PC-3 (cell line): ENCODE data around the gene HYDIN. TPM values are rescaled to one million over a fixed set of nuclear protein-coding genes. Genes with fewer than 3 reads are reported as not detected.

ENCODE experiments used
- ATAC-seq: fragments of 200-7000 bp; cut with Tn5 transposase; 2 replicates; pipeline ENCODE4 v1.9.1; 2020; ENCODE audit warnings: mild to moderate bottlenecking, moderate library complexity
- BruUV-seq: library from RNA; stranded (reverse); fragments of 400-500 nt; replicated peaks from 2 replicates; lab custom pipeline; 2021; lab: Mats Ljungman, UMichigan
- CTCF ChIA-PET: fragments of 300-600 bp; sonication (Branson Sonifier 250); formaldehyde crosslinking; loops from one replicate; lab custom pipeline; 2022; ENCODE audit warnings: antibody characterized with exemption; lab: Charles Lee
- POLR2A ChIA-PET: fragments of 300-600 bp; sonication (Branson Sonifier 250); formaldehyde crosslinking; loops from one replicate; lab custom pipeline; 2022; ENCODE audit warnings: antibody characterized with exemption; ENCODE audit not compliant: unreplicated experiment; lab: Charles Lee
- DNase-seq: peaks from one replicate; pipeline ENCODE4 v3.0.0-alpha.2; 2015
- H2AFZ ChIP-seq: fragments of 300-600 bp; sonication (generic); 2 replicates; pipeline ENCODE4 v1.6.0; 2016; ENCODE audit warnings: antibody characterized with exemption, low read length
- H3F3A ChIP-seq: fragments of 300-600 bp; sonication (generic); one replicate; pipeline ENCODE4 v1.6.0; 2017; ENCODE audit warnings: antibody characterized with exemption, low read length, control low read depth, mild to moderate bottlenecking; ENCODE audit not compliant: unreplicated experiment
- H3K27ac ChIP-seq: fragments of 300-600 bp; sonication (generic); 2 replicates; pipeline ENCODE4 v1.5.1; 2016; ENCODE audit warnings: mild to moderate bottlenecking, low read length
- H3K27me3 ChIP-seq: fragments of 300-600 bp; sonication (generic); 2 replicates; pipeline ENCODE4 v1.6.1; 2016; ENCODE audit warnings: low read length, mixed read lengths
- H3K36me3 ChIP-seq: fragments of 300-600 bp; sonication (generic); 2 replicates; pipeline ENCODE4 v1.6.1; 2016; ENCODE audit warnings: low read depth, mixed run types, low read length, mixed read lengths
- H3K4me1 ChIP-seq: fragments of 300-600 bp; sonication (generic); 2 replicates; pipeline ENCODE4 v1.5.1; 2016; ENCODE audit warnings: low read length; ENCODE audit not compliant: insufficient read depth
- H3K4me2 ChIP-seq: fragments of 300-600 bp; sonication (generic); 2 replicates; pipeline ENCODE4 v1.6.0; 2016; ENCODE audit warnings: low read length
- H3K4me3 ChIP-seq: fragments of 300-600 bp; sonication (generic); 2 replicates; pipeline ENCODE4 v1.5.1; 2016; ENCODE audit warnings: mild to moderate bottlenecking, low read length, mixed read lengths
- H3K79me2 ChIP-seq: fragments of 300-600 bp; sonication (generic); 2 replicates; pipeline ENCODE4 v1.6.1; 2017; ENCODE audit warnings: low read length, mixed read lengths
- H3K9ac ChIP-seq: fragments of 300-600 bp; sonication (generic); 2 replicates; pipeline ENCODE4 v1.6.0; 2016; ENCODE audit warnings: mild to moderate bottlenecking, low read length
- H3K9me2 ChIP-seq: fragments of 300-600 bp; sonication (generic); replicated peaks from 2 replicates; pipeline ENCODE4 v1.6.1; 2016; ENCODE audit warnings: mixed run types, low read length, mixed read lengths
- H3K9me3 ChIP-seq: fragments of 300-600 bp; sonication (generic); 2 replicates; pipeline ENCODE4 v1.6.1; 2016; ENCODE audit warnings: low read length, mixed read lengths
- H4K20me1 ChIP-seq: fragments of 300-600 bp; sonication (generic); 2 replicates; pipeline ENCODE4 v1.6.1; 2016; ENCODE audit warnings: low read length, mixed read lengths
- EZH2 ChIP-seq: fragments of 300-600 bp; sonication (generic); IDR thresholded peaks from one replicate; pipeline ENCODE4 v1.6.1; 2017; ENCODE audit warnings: antibody characterized with exemption, mild to moderate bottlenecking, low read length; ENCODE audit not compliant: unreplicated experiment
- EZH2phosphoT487 ChIP-seq: fragments of 300-600 bp; sonication (generic); IDR thresholded peaks from 2 replicates; pipeline ENCODE4 v1.6.1; 2018; ENCODE audit warnings: mild to moderate bottlenecking, antibody characterized with exemption, low read length, borderline replicate concordance
- intact Hi-C: fragments of 100-400 bp; cut with micrococcal nuclease; formaldehyde crosslinking; loops from 2 replicates; pipeline ENCODE4 v1.9.0; 2023
- total RNA-seq: library from RNA; depleted of rRNA; stranded (reverse); fragments of >200 nt; gene quantifications from 2 replicates; pipeline ENCODE4 v1.2.3, GENCODE V29; 2014
- TF ChIP-seq, protein P1 (sequence below): fragments of 300-600 bp; sonication (generic); conservative IDR thresholded peaks from 2 replicates; pipeline ENCODE4 v1.5.1; 2017; ENCODE audit warnings: antibody characterized with exemption, low read depth, mild to moderate bottlenecking, low read length

The HYDIN gene
- total RNA-seq, 1 experiment from 2014 or later, result 0.69 TPM

- Histone ChIP-seq H3K79me2 (no peaks in the 10 kb centered on the region), H3K27ac (no peak overlapping the region), H3K36me3 (no peaks in the 10 kb centered on the region), H2AFZ (no peak overlapping the region), H4K20me1 (no peaks in the 10 kb centered on the region), H3F3A (no peaks in the 10 kb centered on the region), H3K9ac (no peak overlapping the region), H3K9me3 (no peaks in the 10 kb centered on the region), H3K4me1 (no peaks in the 10 kb centered on the region), H3K4me2 (no peak overlapping the region), H3K4me3 (no peak overlapping the region), H3K27me3 (0 out of 2 replicates have a peak, but pooled peaks cover 5% of the 10 kb centered on the region), H3K9me2 (no peaks in the 10 kb centered on the region)
- intact Hi-C loops, result loop anchor here (5.0 kb wide), 1 partner anchor 94 kb away; no protein-coding TSS in a partner anchor
- CTCF ChIA-PET, result no interaction called here
- BruUV-seq, result no TSS peak
- ATAC-seq, result no peak
- TF ChIP-seq EZH2, result no peak
- TF ChIP-seq EZH2phosphoT487, result no peak
- TF ChIP-seq, protein P1, sequence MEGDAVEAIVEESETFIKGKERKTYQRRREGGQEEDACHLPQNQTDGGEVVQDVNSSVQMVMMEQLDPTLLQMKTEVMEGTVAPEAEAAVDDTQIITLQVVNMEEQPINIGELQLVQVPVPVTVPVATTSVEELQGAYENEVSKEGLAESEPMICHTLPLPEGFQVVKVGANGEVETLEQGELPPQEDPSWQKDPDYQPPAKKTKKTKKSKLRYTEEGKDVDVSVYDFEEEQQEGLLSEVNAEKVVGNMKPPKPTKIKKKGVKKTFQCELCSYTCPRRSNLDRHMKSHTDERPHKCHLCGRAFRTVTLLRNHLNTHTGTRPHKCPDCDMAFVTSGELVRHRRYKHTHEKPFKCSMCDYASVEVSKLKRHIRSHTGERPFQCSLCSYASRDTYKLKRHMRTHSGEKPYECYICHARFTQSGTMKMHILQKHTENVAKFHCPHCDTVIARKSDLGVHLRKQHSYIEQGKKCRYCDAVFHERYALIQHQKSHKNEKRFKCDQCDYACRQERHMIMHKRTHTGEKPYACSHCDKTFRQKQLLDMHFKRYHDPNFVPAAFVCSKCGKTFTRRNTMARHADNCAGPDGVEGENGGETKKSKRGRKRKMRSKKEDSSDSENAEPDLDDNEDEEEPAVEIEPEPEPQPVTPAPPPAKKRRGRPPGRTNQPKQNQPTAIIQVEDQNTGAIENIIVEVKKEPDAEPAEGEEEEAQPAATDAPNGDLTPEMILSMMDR, result no peak
- POLR2A ChIA-PET, result no interaction called here
- no peak for DNase-seq
These were observed 12.1 kb downstream of the HYDIN start for GRCh38 chr16:71218306-71218963.

DNA sequence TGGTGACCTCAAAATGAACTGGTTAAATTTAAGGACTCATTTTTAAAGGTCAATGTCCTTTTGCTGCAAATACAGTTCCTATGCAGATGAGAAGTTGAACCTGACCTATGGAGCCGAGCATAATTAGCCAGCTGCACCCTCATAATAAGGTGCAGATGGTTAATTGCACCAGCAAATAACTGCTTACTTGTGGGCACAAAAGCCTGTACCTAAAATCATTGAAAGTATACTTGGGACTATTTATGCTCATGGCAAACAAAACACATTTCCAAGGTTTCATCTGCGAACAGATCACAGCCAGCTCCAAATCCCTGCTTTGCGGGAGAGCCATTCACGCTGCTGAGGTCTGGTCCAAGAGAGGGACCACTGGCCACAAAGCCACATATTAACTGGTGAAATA, 13.0 kb downstream of the HYDIN start:
- H3K9me3 ChIP-seq, result no peaks in the 10 kb centered on the region
- H2AFZ ChIP-seq, result no peak overlapping the region
- H3K36me3 ChIP-seq, result no peaks in the 10 kb centered on the region
- H3K4me2 ChIP-seq, result no peak overlapping the region
- no peaks in the 10 kb centered on the region for H3K79me2 ChIP-seq
- no peak overlapping the region for H3K27ac ChIP-seq
- no peaks in the 10 kb centered on the region for H3K9me2 ChIP-seq
- no peaks in the 10 kb centered on the region for H3F3A ChIP-seq
- POLR2A ChIA-PET, result no interaction called here
- CTCF ChIA-PET, result no interaction called here
- H3K9ac ChIP-seq, result no peak overlapping the region
- H3K4me1 ChIP-seq, result no peaks in the 10 kb centered on the region
- ATAC-seq (no peak), DNase-seq (no peak)
- H3K4me3 ChIP-seq, result no peak overlapping the region
- intact Hi-C loops, result loop anchor here (5.0 kb wide), 1 partner anchor 95 kb away; no protein-coding TSS in a partner anchor
- no TSS peak for BruUV-seq
- 0 out of 2 replicates have a peak, but pooled peaks cover 5% of the 10 kb centered on the region for H3K27me3 ChIP-seq
- no peaks in the 10 kb centered on the region for H4K20me1 ChIP-seq
- TF ChIP-seq EZH2 (no peak), EZH2phosphoT487 (no peak)
- TF ChIP-seq, protein P1, result no peak

DNA sequence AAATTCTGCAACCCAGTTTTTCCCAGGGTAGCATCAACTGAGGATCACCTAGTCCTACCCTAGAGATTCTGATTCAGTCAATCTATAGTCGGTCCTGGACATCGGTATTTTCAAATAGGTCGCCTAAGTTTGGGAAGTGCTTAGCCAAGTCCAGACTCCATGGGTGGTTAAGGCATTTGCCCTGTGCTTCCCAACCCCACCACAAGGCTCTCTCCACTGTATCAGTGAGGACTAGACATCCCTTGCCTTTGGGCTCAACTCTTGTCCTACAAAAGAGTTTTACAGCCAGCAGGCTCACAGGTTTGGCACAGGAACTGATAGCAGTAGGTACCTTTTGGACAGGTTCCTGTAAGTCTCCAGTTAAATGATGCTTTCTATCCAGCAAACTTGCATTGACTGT, 13.8 kb downstream of the HYDIN start:
- Histone ChIP-seq H3K27me3 (peaks cover 10% of the 10 kb centered on the region; the same call in 1 of the 2 replicates), H3K9ac (no peak overlapping the region), H4K20me1 (no peaks in the 10 kb centered on the region), H3K4me3 (no peak overlapping the region), H2AFZ (no peak overlapping the region), H3K36me3 (no peaks in the 10 kb centered on the region), H3F3A (no peaks in the 10 kb centered on the region), H3K79me2 (no peaks in the 10 kb centered on the region), H3K9me3 (no peaks in the 10 kb centered on the region), H3K27ac (no peak overlapping the region), H3K9me2 (no peaks in the 10 kb centered on the region), H3K4me2 (no peak overlapping the region), H3K4me1 (no peaks in the 10 kb centered on the region)
- intact Hi-C loops, result loop anchor here (5.0 kb wide), 1 partner anchor 96 kb away; no protein-coding TSS in a partner anchor
- BruUV-seq, result no TSS peak
- ATAC-seq (no peak), DNase-seq (peak; percentile 6)
- POLR2A ChIA-PET, result no interaction called here
- CTCF ChIA-PET, result no interaction called here
- TF ChIP-seq EZH2 (no peak), EZH2phosphoT487 (no peak)
- TF ChIP-seq, protein P1, result no peak
